ENCODE data around the gene RBM45.

GRCh38 chr2:178157574-178157973 is 45.3 kb downstream of the RBM45 start:
- TF ChIP-seq CTCF (IDR thresholded peaks at IDR 0.05; ENCODE audit: poor library complexity, severe bottlenecking) (no peak), TAF1 (IDR thresholded peaks at IDR 0.05; ENCODE audit: low read depth) (no peak), RAD21 (conservative IDR thresholded peaks at IDR 0.05) (no peak), POLR2AphosphoS5 (IDR thresholded peaks at IDR 0.05) (no peak), EZH2 (IDR thresholded peaks at IDR 0.05; ENCODE audit: borderline replicate concordance, insufficient read depth, low read length, poor library complexity, severe bottlenecking) (no peak), SMC3 (conservative IDR thresholded peaks at IDR 0.05; ENCODE audit: poor library complexity) (no peak), REST (IDR thresholded peaks at IDR 0.05; ENCODE audit: borderline replicate concordance) (no peak), MXI1 (conservative IDR thresholded peaks at IDR 0.05; ENCODE audit: poor library complexity, severe bottlenecking) (no peak)
